ENCODE data around the gene THOC1.

Gene THOC1

DNA sequence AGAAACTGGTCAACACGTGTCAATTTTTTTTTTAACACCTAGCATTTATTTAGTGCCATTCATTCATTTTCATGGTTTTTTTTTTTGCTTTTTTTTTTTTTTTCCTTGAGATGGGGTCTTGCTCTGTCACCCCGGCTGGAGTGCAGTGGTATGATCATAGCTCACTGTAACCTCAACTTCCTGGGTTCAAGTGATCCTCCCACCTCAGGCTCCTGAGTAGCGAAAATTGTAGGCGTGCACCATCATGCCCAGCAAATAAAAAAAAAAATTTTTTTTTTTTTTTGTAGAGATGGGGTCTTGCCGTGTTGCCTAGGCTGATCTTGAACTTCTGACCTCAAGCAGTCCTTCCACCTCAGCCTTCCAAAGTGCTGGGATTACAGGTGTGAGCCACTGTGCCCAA lies 88.3 kb downstream of the THOC1 start:
- no peak for TF ChIP-seq CTCF (IDR thresholded peaks at IDR 0.05; ENCODE audit: low read depth, low read length)
- TF ChIP-seq, protein P1, sequence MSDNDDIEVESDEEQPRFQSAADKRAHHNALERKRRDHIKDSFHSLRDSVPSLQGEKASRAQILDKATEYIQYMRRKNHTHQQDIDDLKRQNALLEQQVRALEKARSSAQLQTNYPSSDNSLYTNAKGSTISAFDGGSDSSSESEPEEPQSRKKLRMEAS (IDR thresholded peaks at IDR 0.05; ENCODE audit: low read depth, low read length), result no peak
- no peak for TF ChIP-seq POLR2A (IDR thresholded peaks at IDR 0.05; ENCODE audit: extremely low read depth, insufficient read length)
- no peak for TF ChIP-seq MYC (IDR thresholded peaks at IDR 0.05; ENCODE audit: low read depth, low read length)
- no peak for DNase-seq (ENCODE audit: low read depth)
- H3K4me3 ChIP-seq (ENCODE audit: low read depth, low read length), result no peak overlapping the region

DNA sequence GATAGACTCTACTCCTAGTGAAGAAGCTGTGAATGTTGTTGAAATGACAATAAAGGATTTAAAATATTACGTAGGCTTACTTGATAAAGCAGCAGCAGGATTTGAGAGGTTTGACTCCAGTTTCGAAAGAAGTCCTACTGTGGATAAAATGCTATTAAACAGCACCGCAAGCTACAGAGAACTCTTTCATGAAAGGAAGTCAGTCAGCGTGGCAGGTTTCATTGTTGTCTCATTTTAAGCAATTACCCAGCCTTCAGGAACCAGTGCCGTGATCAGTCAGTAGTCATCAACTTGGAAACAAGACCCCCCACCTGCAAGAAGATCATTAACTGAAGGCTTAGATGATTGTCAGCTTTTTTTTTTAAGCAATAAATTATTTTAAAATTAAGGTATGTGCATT lies 95.5 kb downstream of the THOC1 start:
- DNase-seq (ENCODE audit: low read depth), result no peak
- H3K4me3 ChIP-seq (ENCODE audit: low read depth, low read length), result no peak overlapping the region
- TF ChIP-seq, protein P1 (IDR thresholded peaks at IDR 0.05; ENCODE audit: low read depth, low read length), result no peak
- no peak for TF ChIP-seq CTCF (IDR thresholded peaks at IDR 0.05; ENCODE audit: low read depth, low read length)
- no peak for TF ChIP-seq POLR2A (IDR thresholded peaks at IDR 0.05; ENCODE audit: extremely low read depth, insufficient read length)
- TF ChIP-seq MYC (IDR thresholded peaks at IDR 0.05; ENCODE audit: low read depth, low read length), result no peak

All from NB4 (cell line).